Neural cell (in vitro differentiated cells): ENCODE data around the gene MAD2L2. TPM values are rescaled to one million over a fixed set of nuclear protein-coding genes. Genes with fewer than 3 reads are reported as not detected.

Source experiments
- H2AFZ ChIP-seq: fragments of 200-600, 300-800 bp; sonication (generic), shearing (Covaris generic); 2 replicates; pipeline ENCODE4 v1.6.0; 2014; ENCODE audit warnings: low read depth, mild to moderate bottlenecking, antibody characterized with exemption, low read length, moderate library complexity
- H3F3A ChIP-seq: fragments of 200-600 bp; shearing (Covaris generic); 2 replicates; pipeline ENCODE4 v1.6.1; 2016; ENCODE audit warnings: mild to moderate bottlenecking, moderate library complexity, mixed read lengths, antibody characterized with exemption, low read length; ENCODE audit not compliant: insufficient read depth, poor library complexity, severe bottlenecking
- H3K27ac ChIP-seq: fragments of 200-600, 300-800 bp; sonication (generic), shearing (Covaris generic); 2 replicates; pipeline ENCODE4 v1.5.1; 2014; ENCODE audit warnings: mild to moderate bottlenecking, low read length, moderate library complexity
- H3K27me3 ChIP-seq: fragments of 300-800, 200-600 bp; sonication (generic), shearing (Covaris generic); 2 replicates; pipeline ENCODE4 v1.6.0; 2014; ENCODE audit warnings: mild to moderate bottlenecking, low read depth, low read length, moderate library complexity; ENCODE audit not compliant: insufficient read depth
- H3K36me3 ChIP-seq: fragments of 300-800, 200-600 bp; sonication (generic), shearing (Covaris generic); 2 replicates; pipeline ENCODE4 v1.5.1; 2014; ENCODE audit warnings: mild to moderate bottlenecking, antibody characterized with exemption, low read length, moderate library complexity; ENCODE audit not compliant: insufficient read depth
- H3K4me2 ChIP-seq: fragments of 300-800, 200-600 bp; sonication (generic), shearing (Covaris generic); 2 replicates; pipeline ENCODE4 v1.6.0; 2014; ENCODE audit warnings: mild to moderate bottlenecking, low read length
- H3K4me3 ChIP-seq: fragments of 300-800, 200-600 bp; sonication (generic), shearing (Covaris generic); 2 replicates; pipeline ENCODE4 v1.5.1; 2014; ENCODE audit warnings: mild to moderate bottlenecking, low read length, moderate library complexity
- H3K79me2 ChIP-seq: fragments of 200-600 bp; shearing (Covaris generic); replicated peaks from 2 replicates; pipeline ENCODE4 v1.6.0; 2014; ENCODE audit warnings: mild to moderate bottlenecking, low read length, moderate library complexity; ENCODE audit not compliant: insufficient read depth
- H3K9ac ChIP-seq: fragments of 300-800, 200-600 bp; sonication (generic), shearing (Covaris generic); 2 replicates; pipeline ENCODE4 v1.6.1; 2016; ENCODE audit warnings: mild to moderate bottlenecking, low read length, mixed read lengths
- H3K9me2 ChIP-seq: fragments of 200-600 bp; shearing (Covaris generic); 2 replicates; pipeline ENCODE4 v1.6.1; 2016; ENCODE audit warnings: mild to moderate bottlenecking, low read length, mixed read lengths; ENCODE audit not compliant: insufficient read depth
- H3K9me3 ChIP-seq: fragments of 200-600, 300-800 bp; sonication (generic), shearing (Covaris generic); 2 replicates; pipeline ENCODE4 v1.6.1; 2016; ENCODE audit warnings: mild to moderate bottlenecking, mixed run types, low read length, moderate library complexity, mixed read lengths
- H4K20me1 ChIP-seq: fragments of 200-600 bp; shearing (Covaris generic); 2 replicates; pipeline ENCODE4 v1.6.1; 2016; ENCODE audit warnings: mild to moderate bottlenecking, mixed run types; ENCODE audit not compliant: insufficient read depth
- CTCF ChIP-seq: fragments of 450-650 bp; IDR thresholded peaks from 2 replicates; pipeline ENCODE4 v1.5.1; 2014; ENCODE audit warnings: antibody characterized with exemption, mild to moderate bottlenecking, moderate library complexity; ENCODE audit not compliant: poor library complexity, severe bottlenecking
- EP300 ChIP-seq: fragments of 450-650 bp; conservative IDR thresholded peaks from 2 replicates; pipeline ENCODE4 v1.6.1; 2014; ENCODE audit warnings: antibody characterized with exemption, mild to moderate bottlenecking, moderate library complexity; ENCODE audit not compliant: poor library complexity, severe bottlenecking
- EZH2 ChIP-seq: fragments of 200-600, 300-800 bp; shearing (Covaris generic), sonication (generic); IDR thresholded peaks from 2 replicates; pipeline ENCODE4 v1.6.1; 2014; ENCODE audit warnings: antibody characterized with exemption, low read length, borderline replicate concordance, mild to moderate bottlenecking; ENCODE audit not compliant: insufficient read depth, poor library complexity, severe bottlenecking
- MXI1 ChIP-seq: fragments of 450-650 bp; conservative IDR thresholded peaks from 2 replicates; pipeline ENCODE4 v1.6.1; 2014; ENCODE audit warnings: antibody characterized with exemption, mild to moderate bottlenecking; ENCODE audit not compliant: poor library complexity, severe bottlenecking
- POLR2AphosphoS5 ChIP-seq: IDR thresholded peaks from 2 replicates; pipeline ENCODE4 v1.6.1; 2012
- RAD21 ChIP-seq: fragments of 450-650 bp; conservative IDR thresholded peaks from 2 replicates; pipeline ENCODE4 v1.6.1; 2014; ENCODE audit warnings: antibody characterized with exemption, mild to moderate bottlenecking, moderate library complexity
- SMC3 ChIP-seq: fragments of 450-650 bp; conservative IDR thresholded peaks from 2 replicates; pipeline ENCODE4 v1.6.1; 2014; ENCODE audit warnings: antibody characterized with exemption, mild to moderate bottlenecking, moderate library complexity; ENCODE audit not compliant: poor library complexity
- TAF1 ChIP-seq: IDR thresholded peaks from 2 replicates; pipeline ENCODE4 v1.6.1; 2012; ENCODE audit warnings: low read depth
- polyA plus RNA-seq: library from polyadenylated mRNA; depleted of rRNA; stranded (reverse); fragments of >200 nt; gene quantifications from 2 replicates; pipeline ENCODE4 v1.2.3, GENCODE V29; 2014
- TF ChIP-seq, protein P1 (sequence below): IDR thresholded peaks from 2 replicates; pipeline ENCODE4 v1.6.1; 2012; ENCODE audit warnings: borderline replicate concordance

Gene MAD2L2
- polyA plus RNA-seq, 1 donor from 2014 or later: 182 TPM

DNA sequence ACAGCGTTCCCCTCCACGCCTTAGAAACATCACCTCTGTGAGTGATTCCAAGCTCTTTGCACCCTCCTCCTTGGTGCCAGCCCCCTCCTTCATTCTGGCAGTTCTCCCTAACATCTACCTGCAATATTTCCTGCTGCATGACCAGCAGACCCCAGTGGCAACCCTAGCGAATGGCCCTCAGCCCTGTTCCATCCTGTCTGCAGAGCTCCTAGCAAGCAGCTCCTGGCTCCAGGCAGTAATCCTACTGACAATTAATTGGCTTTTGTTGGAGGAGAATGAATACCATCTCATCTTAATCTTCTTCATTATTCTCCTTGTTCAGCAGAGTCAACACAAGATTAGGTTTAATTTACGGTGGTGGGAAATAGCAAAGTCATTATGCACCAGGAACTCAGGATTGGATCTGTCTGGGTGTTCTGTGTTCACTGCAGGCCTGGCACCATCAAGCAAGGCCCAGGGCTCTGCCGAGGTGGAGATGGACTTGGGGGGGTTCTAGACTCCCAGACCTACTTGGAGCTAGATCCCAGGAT lies 39.1 kb downstream of the MAD2L2 start:
- no peaks in the 10 kb centered on the region for H3F3A ChIP-seq
- H3K27me3 ChIP-seq: no peaks in the 10 kb centered on the region
- no peak overlapping the region for H2AFZ ChIP-seq
- no peak overlapping the region for H3K4me3 ChIP-seq
- TF ChIP-seq RAD21: no peak
- TF ChIP-seq SMC3: no peak
- no peak for TF ChIP-seq TAF1
- TF ChIP-seq MXI1: no peak
- no peak for TF ChIP-seq POLR2AphosphoS5
- TF ChIP-seq EP300: no peak
- no peaks in the 10 kb centered on the region for H3K36me3 ChIP-seq
- no peaks in the 10 kb centered on the region for H3K79me2 ChIP-seq
- H3K4me2 ChIP-seq: no peak overlapping the region
- no peaks in the 10 kb centered on the region for H4K20me1 ChIP-seq
- H3K9ac ChIP-seq: no peak overlapping the region
- no peaks in the 10 kb centered on the region for H3K9me3 ChIP-seq
- H3K9me2 ChIP-seq: no peaks in the 10 kb centered on the region
- H3K27ac ChIP-seq: no peak overlapping the region

GRCh38 chr1:11640944-11641343 lies 40.0 kb downstream of the MAD2L2 start:
- no peak overlapping the region for H2AFZ ChIP-seq
- no peaks in the 10 kb centered on the region for H3F3A ChIP-seq
- no peaks in the 10 kb centered on the region for H3K79me2 ChIP-seq
- H3K4me3 ChIP-seq: no peak overlapping the region
- no peak overlapping the region for H3K4me2 ChIP-seq
- no peak overlapping the region for H3K27ac ChIP-seq
- no peaks in the 10 kb centered on the region for H3K27me3 ChIP-seq
- no peaks in the 10 kb centered on the region for H4K20me1 ChIP-seq
- H3K9me2 ChIP-seq: no peaks in the 10 kb centered on the region
- no peaks in the 10 kb centered on the region for H3K9me3 ChIP-seq
- H3K9ac ChIP-seq: no peak overlapping the region
- H3K36me3 ChIP-seq: no peaks in the 10 kb centered on the region
- TF ChIP-seq EZH2: no peak
- TF ChIP-seq CTCF: no peak
- no peak for TF ChIP-seq SMC3
- TF ChIP-seq POLR2AphosphoS5: no peak
- TF ChIP-seq, protein P1, sequence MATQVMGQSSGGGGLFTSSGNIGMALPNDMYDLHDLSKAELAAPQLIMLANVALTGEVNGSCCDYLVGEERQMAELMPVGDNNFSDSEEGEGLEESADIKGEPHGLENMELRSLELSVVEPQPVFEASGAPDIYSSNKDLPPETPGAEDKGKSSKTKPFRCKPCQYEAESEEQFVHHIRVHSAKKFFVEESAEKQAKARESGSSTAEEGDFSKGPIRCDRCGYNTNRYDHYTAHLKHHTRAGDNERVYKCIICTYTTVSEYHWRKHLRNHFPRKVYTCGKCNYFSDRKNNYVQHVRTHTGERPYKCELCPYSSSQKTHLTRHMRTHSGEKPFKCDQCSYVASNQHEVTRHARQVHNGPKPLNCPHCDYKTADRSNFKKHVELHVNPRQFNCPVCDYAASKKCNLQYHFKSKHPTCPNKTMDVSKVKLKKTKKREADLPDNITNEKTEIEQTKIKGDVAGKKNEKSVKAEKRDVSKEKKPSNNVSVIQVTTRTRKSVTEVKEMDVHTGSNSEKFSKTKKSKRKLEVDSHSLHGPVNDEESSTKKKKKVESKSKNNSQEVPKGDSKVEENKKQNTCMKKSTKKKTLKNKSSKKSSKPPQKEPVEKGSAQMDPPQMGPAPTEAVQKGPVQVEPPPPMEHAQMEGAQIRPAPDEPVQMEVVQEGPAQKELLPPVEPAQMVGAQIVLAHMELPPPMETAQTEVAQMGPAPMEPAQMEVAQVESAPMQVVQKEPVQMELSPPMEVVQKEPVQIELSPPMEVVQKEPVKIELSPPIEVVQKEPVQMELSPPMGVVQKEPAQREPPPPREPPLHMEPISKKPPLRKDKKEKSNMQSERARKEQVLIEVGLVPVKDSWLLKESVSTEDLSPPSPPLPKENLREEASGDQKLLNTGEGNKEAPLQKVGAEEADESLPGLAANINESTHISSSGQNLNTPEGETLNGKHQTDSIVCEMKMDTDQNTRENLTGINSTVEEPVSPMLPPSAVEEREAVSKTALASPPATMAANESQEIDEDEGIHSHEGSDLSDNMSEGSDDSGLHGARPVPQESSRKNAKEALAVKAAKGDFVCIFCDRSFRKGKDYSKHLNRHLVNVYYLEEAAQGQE: no peak
- no peak for TF ChIP-seq TAF1
- TF ChIP-seq MXI1: no peak
- no peak for TF ChIP-seq EP300
- no peak for TF ChIP-seq RAD21

GRCh38 chr1:11640101-11640500 lies 40.8 kb downstream of the MAD2L2 start:
- Histone ChIP-seq H3F3A (no peaks in the 10 kb centered on the region), H3K4me2 (no peak overlapping the region), H3K27me3 (no peaks in the 10 kb centered on the region)

More at GRCh38 chr1:11640101-11640500, 40.8 kb downstream of the MAD2L2 start:
- H4K20me1 ChIP-seq: no peaks in the 10 kb centered on the region
- TF ChIP-seq RAD21: no peak
- TF ChIP-seq POLR2AphosphoS5: no peak
- TF ChIP-seq CTCF: no peak
- TF ChIP-seq EP300: no peak
- no peak for TF ChIP-seq SMC3
- TF ChIP-seq, protein P1: no peak
- TF ChIP-seq EZH2: no peak
- no peak for TF ChIP-seq TAF1
- TF ChIP-seq MXI1: no peak
- no peaks in the 10 kb centered on the region for H3K9me3 ChIP-seq
- no peak overlapping the region for H3K9ac ChIP-seq
- no peaks in the 10 kb centered on the region for H3K9me2 ChIP-seq
- no peaks in the 10 kb centered on the region for H3K79me2 ChIP-seq
- H2AFZ ChIP-seq: no peak overlapping the region
- H3K27ac ChIP-seq: no peak overlapping the region
- H3K36me3 ChIP-seq: no peaks in the 10 kb centered on the region
- no peak overlapping the region for H3K4me3 ChIP-seq
